ENCODE results near the gene MRPS26. TPM values are rescaled to one million over a fixed set of nuclear protein-coding genes. Genes with fewer than 3 reads are reported as not detected.
"Not testable (repeated sequence)": the region's sequence is repeated elsewhere in the genome, so short reads cannot be mapped to it uniquely, and the experiment has no call there.

MRPS26 gene
- total and polyA plus RNA-seq, 2 experiments from 2014 or later = 133 to 159 TPM

DNA sequence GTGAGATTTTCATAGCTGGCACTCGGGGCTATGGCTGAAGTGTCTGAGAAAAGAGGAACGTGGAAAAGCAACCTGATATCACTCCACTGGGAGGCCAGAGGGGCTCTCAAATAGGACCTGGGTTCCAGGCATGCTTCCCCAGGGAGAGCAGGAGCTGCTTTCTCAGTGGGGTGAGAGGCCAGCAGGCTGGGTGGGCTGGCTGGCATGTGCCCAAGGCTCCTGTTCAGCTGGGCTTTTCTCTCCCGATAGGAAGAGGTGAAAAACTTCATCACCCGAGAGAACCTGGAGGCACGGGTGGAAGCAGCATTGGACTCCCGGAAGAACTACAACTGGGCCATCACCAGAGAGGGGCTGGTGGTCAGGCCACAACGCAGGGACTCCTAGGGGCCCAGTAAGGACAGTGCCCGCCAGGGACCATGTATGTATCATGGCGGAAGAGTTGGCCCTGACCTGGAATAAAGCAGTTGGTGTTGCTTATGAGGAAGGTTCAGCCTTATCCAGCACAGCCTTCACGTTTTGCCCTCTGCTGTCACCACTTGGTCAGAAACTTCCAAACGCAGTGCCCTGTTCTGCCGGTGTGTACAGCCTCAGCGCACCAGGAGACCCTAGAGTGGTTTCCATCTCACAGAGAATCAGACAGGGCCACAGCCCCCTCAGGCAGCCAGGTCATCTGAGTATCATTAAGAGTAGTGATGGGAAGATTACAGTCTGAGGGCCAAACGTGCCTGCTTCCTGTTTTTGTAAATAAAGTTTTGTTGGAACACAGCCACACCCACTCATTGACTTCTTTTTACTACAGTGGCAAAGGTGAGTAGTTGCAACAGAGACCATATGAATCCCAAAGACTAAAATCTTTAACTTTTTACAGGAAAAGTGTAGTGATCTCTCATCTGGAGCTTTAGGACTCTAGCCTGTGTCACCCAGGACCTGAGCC is 1.9 kb downstream of the MRPS26 start:
- Histone ChIP-seq H3K4me1 (ENCODE audit: low read depth) (peaks cover 3% of the 10 kb centered on the region), H3K9me3 (ENCODE audit: low read depth) (no peaks in the 10 kb centered on the region), H3K27me3 (no peaks in the 10 kb centered on the region), H3K36me3 (peaks cover 11% of the 10 kb centered on the region), H3K27ac (no peak overlapping the region), H3K4me3 (no peak overlapping the region)
- DNase-seq (ENCODE audit: low read depth in 1 of 2, low spot score in 1 of 2) = no peak
- TF ChIP-seq, protein P1, sequence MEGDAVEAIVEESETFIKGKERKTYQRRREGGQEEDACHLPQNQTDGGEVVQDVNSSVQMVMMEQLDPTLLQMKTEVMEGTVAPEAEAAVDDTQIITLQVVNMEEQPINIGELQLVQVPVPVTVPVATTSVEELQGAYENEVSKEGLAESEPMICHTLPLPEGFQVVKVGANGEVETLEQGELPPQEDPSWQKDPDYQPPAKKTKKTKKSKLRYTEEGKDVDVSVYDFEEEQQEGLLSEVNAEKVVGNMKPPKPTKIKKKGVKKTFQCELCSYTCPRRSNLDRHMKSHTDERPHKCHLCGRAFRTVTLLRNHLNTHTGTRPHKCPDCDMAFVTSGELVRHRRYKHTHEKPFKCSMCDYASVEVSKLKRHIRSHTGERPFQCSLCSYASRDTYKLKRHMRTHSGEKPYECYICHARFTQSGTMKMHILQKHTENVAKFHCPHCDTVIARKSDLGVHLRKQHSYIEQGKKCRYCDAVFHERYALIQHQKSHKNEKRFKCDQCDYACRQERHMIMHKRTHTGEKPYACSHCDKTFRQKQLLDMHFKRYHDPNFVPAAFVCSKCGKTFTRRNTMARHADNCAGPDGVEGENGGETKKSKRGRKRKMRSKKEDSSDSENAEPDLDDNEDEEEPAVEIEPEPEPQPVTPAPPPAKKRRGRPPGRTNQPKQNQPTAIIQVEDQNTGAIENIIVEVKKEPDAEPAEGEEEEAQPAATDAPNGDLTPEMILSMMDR (IDR thresholded peaks at IDR 0.05; ENCODE audit: low read depth, low read length) = no peak

DNA sequence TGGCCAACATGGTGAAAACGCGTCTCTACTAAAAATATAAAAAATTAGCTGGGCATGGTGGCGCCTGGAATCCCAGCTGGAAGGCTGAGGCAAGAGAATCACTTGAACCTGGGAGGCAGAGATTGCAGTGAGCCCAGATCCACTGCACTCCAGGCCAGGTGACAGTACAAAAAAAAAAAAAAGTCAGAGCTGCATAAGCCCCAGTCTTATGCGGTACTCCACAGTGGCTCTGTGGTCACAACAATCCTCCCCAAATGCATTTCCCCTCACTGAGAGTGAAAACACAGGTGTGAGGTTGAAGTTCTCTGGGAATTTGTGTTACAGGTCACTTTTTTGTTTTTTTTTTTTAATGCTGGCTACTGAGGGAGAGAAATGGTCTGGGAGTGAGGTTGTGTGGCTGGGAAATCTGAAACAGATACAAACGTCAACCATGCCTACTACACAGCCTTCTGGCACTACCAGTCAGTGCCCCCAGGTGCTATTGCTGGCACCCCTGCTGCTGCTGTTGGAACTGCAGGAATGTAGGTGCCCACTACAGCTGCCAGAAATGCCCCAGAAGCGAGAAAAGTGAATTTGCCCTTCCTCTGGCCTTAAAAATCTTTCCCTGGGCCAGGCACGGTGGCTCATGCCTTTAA is 5.7 kb downstream of the MRPS26 start:
- H3K4me3 ChIP-seq = no peak overlapping the region
- no peak for DNase-seq (ENCODE audit: low read depth in 1 of 2, low spot score in 1 of 2)
- TF ChIP-seq, protein P1 (IDR thresholded peaks at IDR 0.05; ENCODE audit: low read depth, low read length) = no peak
- H3K27ac ChIP-seq = no peak overlapping the region
- no peaks in the 10 kb centered on the region for H3K4me1 ChIP-seq (ENCODE audit: low read depth)
- H3K27me3 ChIP-seq = no peaks in the 10 kb centered on the region
- H3K9me3 ChIP-seq (ENCODE audit: low read depth) = no peaks in the 10 kb centered on the region
- H3K36me3 ChIP-seq = peaks cover 11% of the 10 kb centered on the region

DNA sequence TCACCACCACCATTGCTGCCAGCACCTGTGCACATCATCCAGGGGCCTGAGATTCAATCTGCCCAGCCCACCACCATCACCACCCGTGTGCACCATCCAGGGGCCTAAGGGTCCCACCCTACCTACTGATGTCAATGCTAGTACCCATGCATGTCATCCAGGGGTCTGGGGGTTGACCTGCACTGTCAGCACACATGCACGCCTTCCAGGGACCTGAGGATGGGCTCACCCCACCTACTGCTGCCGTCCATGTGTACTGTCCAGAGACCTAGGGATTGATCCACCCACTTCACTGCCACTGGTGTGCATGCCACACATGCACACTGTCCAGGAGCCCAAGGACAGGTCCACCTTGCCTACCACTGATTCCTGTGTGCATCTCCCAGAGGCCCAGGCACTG is 13.6 kb downstream of the MRPS26 start:
- Histone ChIP-seq H3K9me3 (ENCODE audit: low read depth) (no peaks in the 10 kb centered on the region), H3K4me1 (ENCODE audit: low read depth) (no peaks in the 10 kb centered on the region), H3K36me3 (no peaks in the 10 kb centered on the region), H3K27me3 (no peaks in the 10 kb centered on the region), H3K4me3 (no peak overlapping the region), H3K27ac (no peak overlapping the region)
- no peak for DNase-seq (ENCODE audit: low read depth in 1 of 2, low spot score in 1 of 2)
- TF ChIP-seq, protein P1 (IDR thresholded peaks at IDR 0.05; ENCODE audit: low read depth, low read length) = no peak

DNA sequence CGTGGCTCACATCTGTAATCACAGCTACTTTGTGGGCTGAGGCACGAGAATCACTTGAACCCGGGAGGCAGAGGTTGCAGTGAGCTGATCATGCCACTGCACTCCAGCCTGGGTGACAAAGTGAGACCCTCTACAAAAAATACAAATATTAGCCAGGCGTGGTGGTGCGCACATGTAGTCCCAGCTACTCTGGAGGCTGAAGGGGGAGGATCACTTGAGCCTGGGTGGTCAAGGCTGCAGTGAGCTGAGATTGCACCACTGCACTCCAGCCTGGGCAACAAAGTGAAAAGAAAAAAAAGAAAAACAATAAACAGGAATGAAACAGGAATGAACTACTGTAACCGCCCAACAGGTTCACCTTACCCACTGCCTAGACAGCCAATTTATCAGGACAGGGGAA is 18.3 kb downstream of the MRPS26 start:
- H3K27ac ChIP-seq; H3K4me1 ChIP-seq (ENCODE audit: low read depth); H3K27me3 ChIP-seq; DNase-seq (ENCODE audit: low read depth in 1 of 2, low spot score in 1 of 2); H3K9me3 ChIP-seq (ENCODE audit: low read depth); H3K36me3 ChIP-seq; H3K4me3 ChIP-seq: not testable (repeated sequence)

DNA sequence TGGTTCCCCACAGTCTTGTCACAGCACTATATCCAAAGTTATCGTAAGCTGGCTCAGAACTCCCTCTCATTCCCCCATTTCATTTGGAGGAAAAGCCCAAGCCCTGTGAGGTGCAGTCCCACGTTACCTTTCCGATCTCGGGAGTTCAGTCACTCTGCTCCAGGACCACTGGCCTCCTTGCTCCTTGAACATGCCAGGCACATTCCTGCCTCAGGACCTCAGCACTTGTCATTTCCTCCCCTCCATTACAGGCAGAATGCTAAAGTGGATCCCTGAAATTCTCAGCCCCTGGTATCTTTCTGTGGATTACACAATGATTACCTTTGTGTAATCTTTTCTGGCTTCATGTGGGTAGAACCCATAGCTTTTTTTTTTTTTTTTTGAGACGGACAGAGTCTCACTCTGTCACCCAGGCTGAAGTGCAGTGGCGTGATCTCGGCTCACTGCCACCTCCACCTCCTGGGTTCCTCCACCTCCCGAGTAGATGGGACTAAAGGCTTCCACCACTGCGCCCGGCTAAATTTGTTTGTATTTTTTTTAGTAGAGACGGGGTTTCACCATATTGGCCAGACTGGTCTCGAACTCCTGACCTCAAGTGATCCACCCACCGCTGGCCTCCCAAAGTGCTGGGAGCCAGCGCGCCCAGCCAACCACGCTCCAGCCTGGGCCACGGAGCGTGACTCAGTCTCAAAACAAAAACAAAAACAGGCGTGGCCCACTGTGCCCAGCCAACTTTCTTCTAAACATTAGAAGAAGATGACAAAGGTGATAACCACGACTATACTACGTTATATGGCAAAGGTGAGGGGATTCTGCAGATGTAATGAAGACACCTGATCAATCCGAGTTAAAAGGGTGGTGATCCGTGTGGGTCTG is 21.5 kb downstream of the MRPS26 start:
- TF ChIP-seq, protein P1 (IDR thresholded peaks at IDR 0.05; ENCODE audit: low read depth, low read length) = no peak
- peaks cover 20% of the 10 kb centered on the region for H3K27me3 ChIP-seq
- no peak overlapping the region for H3K4me3 ChIP-seq
- no peaks in the 10 kb centered on the region for H3K4me1 ChIP-seq (ENCODE audit: low read depth)
- no peak for DNase-seq (ENCODE audit: low read depth in 1 of 2, low spot score in 1 of 2)
- H3K36me3 ChIP-seq = no peaks in the 10 kb centered on the region
- H3K27ac ChIP-seq = no peak overlapping the region
- no peaks in the 10 kb centered on the region for H3K9me3 ChIP-seq (ENCODE audit: low read depth)

All from cardiac muscle cell (in vitro differentiated cells and primary cell).